BJ (cell line): Measurements from ENCODE around the gene PLPP3. TPM values are rescaled to one million over a fixed set of nuclear protein-coding genes. Genes with fewer than 3 reads are reported as not detected.

Source experiments
- CTCF ChIA-PET: fragments of 350-600 bp; formaldehyde crosslinking; extraction: SDS; loops from one replicate; lab custom pipeline; 2021; ENCODE audit warnings: antibody characterized with exemption, inconsistent platforms; lab: Yijun Ruan, JAX
- POLR2A ChIA-PET: fragments of 300-600 bp; sonication (Branson Sonifier 250); formaldehyde crosslinking; extraction: SDS; loops from one replicate; lab custom pipeline; 2021; ENCODE audit warnings: antibody characterized with exemption; lab: Charles Lee
- DNase-seq: peaks from one replicate; pipeline ENCODE4 v3.0.0-alpha.2; 2011; ENCODE audit warnings: low read depth
- H3K27me3 ChIP-seq: 2 replicates; pipeline ENCODE4 v1.6.0; 2011; ENCODE audit warnings: low read length; ENCODE audit not compliant: control insufficient read depth, insufficient read depth
- H3K36me3 ChIP-seq: 2 replicates; pipeline ENCODE4 v1.5.1; 2011; ENCODE audit warnings: low read length; ENCODE audit not compliant: control insufficient read depth, insufficient read depth
- H3K4me3 ChIP-seq: 2 replicates; pipeline ENCODE4 v1.5.1; 2011; ENCODE audit warnings: low read depth, mild to moderate bottlenecking, control low read depth, low read length
- CTCF ChIP-seq: IDR thresholded peaks from 2 replicates; pipeline ENCODE4 v1.5.1; 2011; ENCODE audit warnings: low read depth, mild to moderate bottlenecking, control low read depth, inconsistent platforms, low read length, moderate library complexity; ENCODE audit not compliant: insufficient read depth
- polyA plus RNA-seq: library from polyadenylated mRNA; depleted of rRNA; stranded (reverse); fragments of >200 nt; gene quantifications from 2 replicates; pipeline ENCODE4 v1.2.3, GENCODE V29; 2011

PLPP3 gene
- polyA plus RNA-seq, 1 experiment = 55.4 TPM

DNA sequence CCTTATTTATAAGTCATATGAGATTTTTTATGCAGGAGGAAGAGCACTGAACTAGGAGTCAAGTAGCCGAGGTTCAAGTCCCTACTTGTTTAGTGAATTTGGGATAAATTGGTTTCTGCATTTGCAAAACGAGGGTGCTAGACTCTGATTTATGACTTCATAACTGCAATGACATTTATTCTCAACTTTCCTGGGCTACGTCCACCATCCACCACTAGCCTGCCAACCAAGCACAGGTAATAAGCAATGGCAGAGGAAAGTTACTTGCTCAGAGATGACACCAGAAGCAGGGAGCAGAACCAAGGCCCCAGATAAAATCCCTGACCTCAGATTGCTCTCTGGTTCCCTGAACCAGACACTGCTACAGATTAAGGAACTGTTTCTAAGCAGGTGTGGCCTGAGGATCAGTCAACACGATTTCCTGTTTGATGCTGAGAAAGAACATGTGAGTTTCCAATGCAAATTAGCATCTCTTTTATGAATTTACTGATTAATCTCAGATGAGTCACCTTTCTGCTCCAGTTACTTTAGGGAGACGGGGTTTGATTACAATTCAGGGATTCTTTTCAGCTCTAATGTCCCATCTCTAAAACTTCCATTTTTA, 52.7 kb downstream of the PLPP3 start:
- no peak for DNase-seq
- TF ChIP-seq CTCF = no peak
- POLR2A ChIA-PET = no interaction called here
- CTCF ChIA-PET = no interaction called here
- Histone ChIP-seq H3K4me3 (no peak overlapping the region), H3K27me3 (no peaks in the 10 kb centered on the region), H3K36me3 (peaks cover 12% of the 10 kb centered on the region)

DNA sequence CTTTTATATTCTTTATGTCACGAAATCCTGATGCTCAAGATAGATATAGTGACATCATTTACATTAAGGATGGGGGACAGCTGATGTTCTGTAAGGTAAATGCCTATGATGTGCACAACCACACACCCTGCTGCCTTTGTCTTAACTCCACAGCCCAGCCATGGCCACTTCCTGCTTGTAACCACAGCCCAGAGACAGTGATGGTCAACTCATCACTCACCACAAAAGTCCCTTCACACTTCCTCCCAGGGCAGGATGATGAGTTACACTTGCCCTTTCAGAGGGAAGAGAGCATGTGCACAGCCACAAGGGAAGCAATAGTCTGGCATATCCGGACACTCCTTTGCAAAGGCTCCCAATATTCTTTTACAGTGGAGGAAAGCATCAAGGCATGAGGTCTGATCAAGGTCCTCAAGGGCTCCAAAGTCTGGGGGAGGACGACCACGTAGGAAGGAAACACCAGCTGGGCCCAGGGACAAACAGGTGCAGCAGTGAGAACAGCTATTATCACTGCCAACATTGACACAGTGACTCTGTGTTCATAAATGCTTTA, 53.8 kb downstream of the PLPP3 start:
- CTCF ChIA-PET = no interaction called here
- no peak overlapping the region for H3K4me3 ChIP-seq
- no peaks in the 10 kb centered on the region for H3K27me3 ChIP-seq
- POLR2A ChIA-PET = no interaction called here
- no peak for DNase-seq
- TF ChIP-seq CTCF = no peak
- peaks cover 12% of the 10 kb centered on the region for H3K36me3 ChIP-seq

DNA sequence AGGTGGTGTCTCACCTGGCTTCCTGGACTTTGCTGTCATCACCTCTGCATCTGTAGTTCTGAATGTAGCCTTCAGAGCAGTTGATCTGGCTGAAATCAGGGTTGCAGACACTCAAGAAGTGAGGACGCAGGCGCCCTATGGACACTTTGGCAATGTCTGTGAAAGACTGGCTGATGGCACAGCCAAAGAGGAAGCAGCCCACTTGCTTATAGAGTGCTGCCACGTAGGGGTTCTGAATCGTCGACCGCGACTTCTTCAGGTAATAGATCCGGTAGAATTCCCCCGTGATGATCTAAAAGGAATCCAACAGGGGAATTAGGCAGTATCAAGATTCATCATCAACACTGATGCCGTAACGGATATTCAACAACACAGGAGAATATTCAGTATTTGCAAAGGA, 55.1 kb downstream of the PLPP3 start:
- Histone ChIP-seq H3K27me3 (no peaks in the 10 kb centered on the region), H3K4me3 (no peak overlapping the region), H3K36me3 (peaks cover 12% of the 10 kb centered on the region)
- no peak for TF ChIP-seq CTCF
- ChIA-PET POLR2A (no interaction called here), CTCF (no interaction called here)
- DNase-seq = no peak

DNA sequence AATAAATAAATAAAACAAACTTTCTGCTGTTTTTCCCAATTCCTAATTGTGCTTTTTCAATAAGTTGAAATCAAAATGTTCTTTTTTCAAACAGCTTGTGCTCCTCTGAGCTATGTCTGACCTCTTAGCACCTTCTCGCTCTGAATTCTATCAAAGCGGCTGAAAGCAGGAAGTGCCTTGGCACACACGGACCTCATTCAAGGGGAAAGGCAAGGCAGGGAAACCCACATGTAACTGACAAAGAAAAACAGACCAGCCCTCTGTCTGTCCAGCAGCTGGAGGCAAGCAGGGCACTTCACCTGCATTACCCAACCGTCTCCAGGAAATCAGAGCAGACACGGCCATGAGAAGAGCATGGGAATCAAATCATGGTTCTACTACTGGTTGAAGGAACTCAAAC, 56.7 kb downstream of the PLPP3 start:
- ChIA-PET POLR2A (no interaction called here), CTCF (interaction anchor here (1.0 kb wide), 1 partner anchor 21 kb away, joined by 3 read pairs; no protein-coding TSS in a partner anchor)
- Histone ChIP-seq H3K36me3 (peaks cover 14% of the 10 kb centered on the region), H3K27me3 (no peaks in the 10 kb centered on the region), H3K4me3 (no peak overlapping the region)
- no peak for DNase-seq
- TF ChIP-seq CTCF = no peak

GRCh38 chr1:56520016-56520601, 59.3 kb downstream of the PLPP3 start:
- TF ChIP-seq CTCF = no peak
- no peak overlapping the region for H3K4me3 ChIP-seq
- H3K36me3 ChIP-seq = peaks cover 17% of the 10 kb centered on the region
- DNase-seq = no peak
- H3K27me3 ChIP-seq = no peaks in the 10 kb centered on the region
- ChIA-PET POLR2A (no interaction called here), CTCF (no interaction called here)
